ENCODE data around the gene RETREG2.
A peak's percentile ranks its signal among the peaks of the same experiment; 100 is the strongest.

Gene RETREG2

DNA sequence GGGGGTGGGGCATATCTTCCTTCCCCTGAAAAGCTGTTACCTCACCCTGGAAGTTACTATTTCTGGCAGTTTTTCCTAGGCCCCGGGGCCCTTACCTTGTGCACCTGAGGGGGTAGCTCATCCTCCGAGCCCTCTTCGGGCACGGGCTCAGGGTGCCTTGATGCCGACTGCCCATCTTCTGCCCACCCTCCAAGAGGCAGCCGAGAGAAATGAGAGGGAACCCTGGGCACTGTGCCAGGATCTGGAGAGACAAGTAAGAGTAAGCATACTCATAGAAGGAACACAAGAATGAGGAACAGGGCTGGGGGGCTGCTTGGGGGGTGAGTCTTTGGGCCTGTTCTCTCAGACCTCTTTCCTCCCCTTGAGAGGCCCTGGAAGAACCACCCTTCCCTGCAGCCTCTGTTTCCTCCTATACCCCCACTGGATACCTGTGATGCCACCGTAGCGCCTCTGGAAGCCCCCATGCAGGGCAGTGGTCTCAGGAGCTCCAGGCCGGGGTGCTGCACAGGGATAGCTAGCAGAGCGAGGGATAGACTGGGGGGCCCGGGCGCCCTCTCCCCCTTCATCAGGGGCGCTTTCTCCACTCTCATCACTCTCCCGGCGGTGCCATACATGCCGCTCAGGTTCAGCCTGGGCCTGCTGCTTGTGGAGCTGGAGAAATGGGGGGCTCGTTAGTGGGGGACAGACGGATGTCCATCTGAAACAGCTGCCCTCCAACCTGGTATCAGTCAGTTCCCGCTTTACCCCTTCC lies 42.8 kb downstream of the RETREG2 start:
- peaks cover 48% of the 10 kb centered on the region for H4K20me1 ChIP-seq
- H3K9ac ChIP-seq: no peak overlapping the region
- no peaks in the 10 kb centered on the region for H3K9me3 ChIP-seq
- H3K27me3 ChIP-seq: no peaks in the 10 kb centered on the region
- TF ChIP-seq Cebpa-rat (IDR thresholded peaks at IDR 0.05): no peak
- H3K27ac ChIP-seq: no peak overlapping the region
- H3K4me1 ChIP-seq: peaks cover 53% of the 10 kb centered on the region
- H3K4me3 ChIP-seq: no peak overlapping the region
- H3K36me3 ChIP-seq: peaks cover 73% of the 10 kb centered on the region
- H3K4me2 ChIP-seq: no peak overlapping the region

DNA sequence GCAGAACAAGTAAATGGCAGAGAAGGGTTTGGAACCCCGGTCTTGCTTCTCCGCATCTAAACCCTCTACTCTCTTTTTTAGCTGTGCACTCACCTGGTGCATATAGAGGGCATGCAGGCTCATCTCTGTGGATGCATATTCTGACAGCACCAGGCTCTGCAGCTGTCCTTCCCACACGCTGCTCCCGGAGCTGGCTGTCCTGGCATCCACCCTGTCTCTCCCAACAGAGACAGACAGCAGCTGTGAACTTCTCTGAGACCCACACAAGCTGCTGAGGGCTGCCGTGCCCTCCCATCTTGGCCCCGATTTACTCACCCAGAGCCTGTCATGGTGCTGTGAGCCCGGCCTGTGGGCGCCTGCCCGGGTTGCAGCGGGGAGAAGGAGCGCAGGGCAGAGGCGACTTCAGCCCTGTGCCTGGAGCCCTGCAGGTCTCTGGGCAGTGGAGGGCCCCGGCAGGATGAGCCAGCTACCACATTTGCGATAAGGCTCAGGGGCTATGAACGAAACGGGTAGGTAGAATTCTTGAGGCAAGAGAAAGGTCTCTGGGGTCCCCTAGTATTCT lies 44.0 kb downstream of the RETREG2 start:
- Histone ChIP-seq H3K9me3 (no peaks in the 10 kb centered on the region), H3K27ac (no peak overlapping the region), H4K20me1 (peaks cover 60% of the 10 kb centered on the region), H3K27me3 (no peaks in the 10 kb centered on the region), H3K4me2 (no peak overlapping the region), H3K4me3 (no peak overlapping the region), H3K36me3 (peaks cover 71% of the 10 kb centered on the region), H3K4me1 (peaks cover 53% of the 10 kb centered on the region), H3K9ac (no peak overlapping the region)
- no peak for TF ChIP-seq Cebpa-rat (IDR thresholded peaks at IDR 0.05)

DNA sequence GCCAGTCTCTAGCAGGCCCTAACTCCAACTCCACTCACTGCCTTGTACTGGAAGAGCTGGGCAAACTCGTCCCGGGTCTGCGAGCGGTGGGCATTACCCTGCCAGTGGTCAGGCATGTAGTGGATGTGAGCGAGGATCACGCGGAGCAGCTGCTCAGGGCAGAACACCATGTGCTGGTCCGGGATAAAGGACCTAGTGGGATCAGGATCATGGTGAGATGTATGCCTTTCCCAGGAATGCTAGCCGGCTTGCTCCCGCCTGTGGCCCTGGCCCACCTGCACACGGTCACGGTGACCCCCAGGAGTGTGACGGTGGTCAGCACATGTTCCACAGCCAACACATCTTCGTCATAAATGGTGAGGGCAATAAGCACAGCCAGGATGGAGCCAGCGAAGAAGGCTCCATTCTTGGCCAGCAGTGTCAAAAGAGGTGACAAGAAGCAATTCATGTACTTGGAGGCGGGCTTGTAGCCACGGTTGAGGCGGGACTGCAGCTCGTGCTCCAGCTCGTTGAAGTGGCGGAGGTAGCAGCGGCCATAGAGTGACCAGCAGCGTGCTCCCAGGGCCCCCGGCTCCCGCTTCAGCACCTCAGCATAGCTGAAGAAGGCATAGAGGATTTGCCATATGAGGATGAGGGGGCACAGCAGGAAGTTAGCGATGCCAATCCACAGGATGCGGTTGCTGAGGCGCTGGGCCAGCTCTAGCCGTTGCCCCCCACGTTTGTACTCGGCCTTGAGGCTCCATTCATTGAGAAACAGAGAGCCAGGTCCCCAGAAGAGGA lies 45.9 kb downstream of the RETREG2 start:
- Histone ChIP-seq H3K36me3 (peaks cover 71% of the 10 kb centered on the region), H3K9me3 (no peaks in the 10 kb centered on the region), H3K27ac (no peak overlapping the region), H3K4me1 (peaks cover 52% of the 10 kb centered on the region), H3K4me2 (no peak overlapping the region), H3K4me3 (no peak overlapping the region), H3K27me3 (no peaks in the 10 kb centered on the region), H4K20me1 (peaks cover 73% of the 10 kb centered on the region), H3K9ac (no peak overlapping the region)
- no peak for TF ChIP-seq Cebpa-rat (IDR thresholded peaks at IDR 0.05)

DNA sequence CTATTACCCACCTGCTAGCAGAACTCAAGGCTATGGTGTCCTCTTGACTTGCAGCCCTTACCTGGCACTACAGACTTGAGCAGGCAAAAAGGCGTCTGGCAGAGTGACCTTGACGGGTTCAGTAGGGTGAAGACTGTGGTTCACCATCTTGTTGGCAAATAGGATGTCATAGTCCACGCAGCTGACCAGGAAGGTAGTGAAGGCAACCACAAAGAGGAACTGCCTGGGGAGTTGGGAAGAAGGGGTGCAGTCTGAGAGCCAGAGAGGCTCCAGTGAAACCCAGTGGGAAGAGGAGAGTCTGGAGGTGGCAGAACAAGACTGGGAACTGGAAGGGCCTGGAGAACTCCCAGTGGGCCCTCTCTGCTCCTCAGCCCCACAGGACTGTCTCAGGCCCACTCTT lies 47.3 kb downstream of the RETREG2 start:
- Histone ChIP-seq H3K9ac (peak overlapping the region; percentile 18; the same call in 1 of the 2 replicates), H3K4me2 (peak overlapping the region; percentile 88), H3K4me1 (peaks cover 41% of the 10 kb centered on the region), H3K27me3 (no peaks in the 10 kb centered on the region), H3K36me3 (peaks cover 61% of the 10 kb centered on the region), H3K27ac (peak overlapping the region; percentile 28; the same call in 1 of the 2 replicates), H4K20me1 (peaks cover 64% of the 10 kb centered on the region), H3K9me3 (no peaks in the 10 kb centered on the region), H3K4me3 (no peak overlapping the region)
- TF ChIP-seq Cebpa-rat (IDR thresholded peaks at IDR 0.05): no peak

DNA sequence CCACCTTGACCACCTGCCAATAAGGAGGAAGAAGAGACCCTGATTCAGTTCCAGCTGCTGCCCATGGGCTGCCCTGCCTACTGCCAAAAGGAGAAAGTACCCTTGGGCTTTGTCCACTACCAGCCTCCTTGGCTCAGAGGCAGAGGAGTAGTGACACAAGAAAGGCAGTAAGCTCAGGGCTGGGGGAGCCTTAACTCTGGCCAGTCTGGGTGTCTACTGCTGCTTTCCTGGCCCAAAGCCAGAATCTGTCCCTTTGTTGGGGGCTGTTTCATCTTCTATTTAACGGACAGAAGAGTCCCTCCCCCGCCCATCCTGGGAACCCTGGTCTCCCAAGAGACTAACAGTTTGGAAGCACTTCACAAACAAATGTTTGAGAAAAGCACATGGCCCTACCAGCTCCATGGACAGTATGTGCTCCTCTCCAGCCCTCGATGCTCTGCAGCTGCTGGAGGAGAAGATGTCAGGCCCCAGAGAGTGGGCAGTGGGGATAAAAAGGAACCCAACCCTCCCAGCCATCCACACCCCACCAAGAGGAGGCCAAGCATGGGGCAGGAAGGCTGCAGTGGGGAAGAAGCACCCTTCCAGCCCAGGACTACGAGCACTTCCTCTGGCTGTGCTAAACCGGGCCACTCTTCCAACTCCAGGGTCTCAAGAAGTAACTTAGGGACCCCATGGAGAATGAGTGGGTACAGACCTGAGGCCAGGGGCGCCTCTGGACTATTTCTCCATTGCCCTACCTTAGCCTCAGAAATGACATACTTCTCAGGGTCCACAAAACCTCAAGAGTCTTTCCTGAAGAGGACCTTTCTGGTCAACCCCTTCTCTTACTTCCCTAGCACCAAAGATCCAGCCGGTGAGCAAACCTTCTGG lies 50.2 kb downstream of the RETREG2 start:
- Histone ChIP-seq H3K27ac (peak overlapping the region; percentile 84), H3K9me3 (no peaks in the 10 kb centered on the region), H3K36me3 (peaks cover 48% of the 10 kb centered on the region), H4K20me1 (peaks cover 58% of the 10 kb centered on the region), H3K27me3 (no peaks in the 10 kb centered on the region), H3K4me2 (peak overlapping the region; percentile 88), H3K4me3 (peak overlapping the region; percentile 86), H3K4me1 (peaks cover 58% of the 10 kb centered on the region), H3K9ac (peak overlapping the region; percentile 88)
- TF ChIP-seq Cebpa-rat (IDR thresholded peaks at IDR 0.05): no peak

DNA sequence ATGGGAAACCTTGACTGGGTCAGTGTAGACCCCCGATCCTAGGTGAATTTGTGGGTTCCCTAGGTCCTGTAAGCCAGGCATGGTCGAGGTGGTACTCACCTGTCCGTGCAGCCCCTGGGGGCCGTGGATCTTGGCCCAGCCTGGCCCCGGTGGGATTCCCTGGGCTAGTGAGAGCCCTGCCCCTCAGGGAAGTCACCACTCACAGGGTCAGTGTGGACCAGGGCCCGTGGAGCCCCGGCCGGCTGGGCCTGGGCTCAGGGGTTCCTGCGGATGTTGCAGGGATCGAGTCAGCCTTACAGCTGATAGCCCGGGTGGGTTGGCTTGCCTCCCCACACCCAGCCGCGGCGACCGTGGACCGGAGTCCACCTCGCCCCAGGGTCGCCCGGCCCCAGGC lies 50.8 kb downstream of the RETREG2 start:
- H3K36me3 ChIP-seq: peaks cover 48% of the 10 kb centered on the region
- H3K27me3 ChIP-seq: no peaks in the 10 kb centered on the region
- TF ChIP-seq Cebpa-rat (IDR thresholded peaks at IDR 0.05): no peak
- peak overlapping the region; percentile 84 for H3K27ac ChIP-seq
- H3K9me3 ChIP-seq: no peaks in the 10 kb centered on the region
- H4K20me1 ChIP-seq: peaks cover 55% of the 10 kb centered on the region
- H3K4me3 ChIP-seq: peak overlapping the region; percentile 86
- peak overlapping the region; percentile 88 for H3K9ac ChIP-seq
- H3K4me2 ChIP-seq: peak overlapping the region; percentile 88
- peaks cover 58% of the 10 kb centered on the region for H3K4me1 ChIP-seq

DNA sequence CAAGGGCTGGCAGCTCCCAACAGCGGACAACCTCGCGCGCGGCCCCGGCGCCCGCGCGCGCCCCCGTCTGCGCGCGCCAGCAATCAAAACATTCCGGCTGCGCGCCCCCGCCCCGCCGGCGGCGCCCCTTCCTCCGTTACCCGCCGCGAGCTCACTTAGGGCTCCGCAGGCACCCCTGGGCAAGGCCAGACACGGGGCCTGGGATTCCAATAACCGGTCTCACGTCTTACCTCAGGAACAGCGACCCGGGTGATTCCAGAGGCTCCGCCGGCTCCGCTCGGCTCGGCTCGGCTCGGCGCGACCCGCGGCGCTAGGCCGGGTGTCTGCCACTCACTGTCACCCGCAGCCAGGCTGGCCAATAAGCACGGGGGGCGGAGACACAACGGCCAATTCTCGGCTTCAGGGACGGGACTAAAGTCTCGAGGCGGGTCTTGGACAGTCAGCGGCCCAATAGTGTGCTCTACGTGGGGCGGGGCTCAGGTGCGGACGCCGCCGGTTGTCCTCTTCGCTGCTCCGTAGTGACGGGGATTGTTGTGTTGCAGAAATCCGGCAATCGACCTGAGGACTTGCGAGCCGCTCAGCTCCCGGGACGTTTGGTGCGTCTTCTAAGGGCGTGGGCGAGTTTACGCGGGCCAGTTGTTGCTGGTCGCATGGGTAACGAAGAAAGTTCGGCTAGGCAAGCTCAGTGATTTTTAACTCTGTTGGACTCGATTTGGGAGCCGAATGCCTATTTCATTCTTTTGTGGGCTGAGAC lies 51.4 kb downstream of the RETREG2 start, which contains the start of the genes ANKZF1 and ATG9A:
Gene ANKZF1, plus strand, starts transcription at position 502 of the 754 bp plus-strand sequence. CDS start 452 bp downstream, outside the sequence.
Gene ATG9A, minus strand, starts transcription at position 332 of the 754 bp plus-strand sequence. CDS start 1,612 bp downstream, outside the sequence.
- H3K4me1 ChIP-seq: peaks cover 58% of the 10 kb centered on the region
- H3K9me3 ChIP-seq: no peaks in the 10 kb centered on the region
- no peaks in the 10 kb centered on the region for H3K27me3 ChIP-seq
- TF ChIP-seq Cebpa-rat (IDR thresholded peaks at IDR 0.05): no peak
- H3K36me3 ChIP-seq: peaks cover 48% of the 10 kb centered on the region
- H3K4me2 ChIP-seq: peak within 1 kb of the TSS; percentile 97
- H4K20me1 ChIP-seq: peaks cover 51% of the 10 kb centered on the region
- peak within 1 kb of the TSS; percentile 88 for H3K9ac ChIP-seq
- H3K4me3 ChIP-seq: peak within 1 kb of the TSS; percentile 86
- H3K27ac ChIP-seq: peak within 1 kb of the TSS; percentile 84

DNA sequence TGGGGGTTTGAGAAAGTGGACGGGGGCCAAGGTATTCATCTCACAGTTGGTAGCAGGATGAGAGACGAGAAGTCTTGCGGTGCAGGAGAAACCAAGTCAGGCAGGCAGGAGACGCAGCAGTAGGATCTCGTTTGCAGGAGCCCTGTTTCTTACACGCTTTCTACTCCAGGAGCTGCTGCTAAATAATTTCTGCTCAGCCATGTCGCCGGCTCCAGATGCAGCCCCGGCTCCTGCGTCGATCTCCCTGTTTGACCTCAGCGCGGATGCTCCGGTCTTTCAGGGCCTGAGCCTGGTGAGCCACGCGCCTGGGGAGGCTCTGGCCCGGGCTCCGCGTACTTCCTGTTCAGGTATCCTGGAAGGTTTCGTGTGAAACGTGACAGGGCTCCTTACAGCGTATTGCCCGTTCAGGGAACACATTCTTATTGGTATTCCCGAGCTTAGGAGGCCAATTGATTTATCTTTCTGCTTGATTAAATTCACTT lies 52.0 kb downstream of the RETREG2 start:
- peak overlapping the region; percentile 88 for H3K9ac ChIP-seq
- no peaks in the 10 kb centered on the region for H3K9me3 ChIP-seq
- peaks cover 51% of the 10 kb centered on the region for H4K20me1 ChIP-seq
- H3K4me3 ChIP-seq: peak overlapping the region; percentile 86
- peak overlapping the region; percentile 97 for H3K4me2 ChIP-seq
- peak overlapping the region; percentile 72 for H3K27ac ChIP-seq
- peaks cover 54% of the 10 kb centered on the region for H3K4me1 ChIP-seq
- peaks cover 48% of the 10 kb centered on the region for H3K36me3 ChIP-seq
- H3K27me3 ChIP-seq: no peaks in the 10 kb centered on the region
- no peak for TF ChIP-seq Cebpa-rat (IDR thresholded peaks at IDR 0.05)
